NCI-H1930 (cell line): Measurements from ENCODE around the gene PLEKHG7.

ENCODE experiments used
- DNase-seq, 2 experiments: peaks; one replicate each; lab custom pipeline; 2025; lab: John Stamatoyannopoulos, UW

Gene PLEKHG7

DNA sequence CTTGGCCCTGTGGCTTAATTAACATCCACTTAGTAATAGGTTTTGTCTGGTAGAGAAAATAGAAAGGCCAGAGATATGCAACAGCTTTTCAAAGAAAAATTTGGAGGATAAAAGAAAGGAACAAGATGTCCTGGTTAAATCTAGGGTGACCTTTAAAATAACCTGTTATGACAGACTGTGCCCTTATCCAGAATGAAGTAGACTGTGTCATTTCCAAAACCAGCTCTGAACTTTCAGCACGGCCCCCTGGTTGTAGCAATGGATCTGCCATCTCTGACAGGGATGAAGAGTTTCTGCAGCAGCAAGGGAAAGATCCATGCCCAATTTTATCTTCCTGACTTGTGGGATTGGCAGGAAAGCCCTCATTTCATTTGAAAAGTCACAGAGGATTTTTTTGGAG is 5.1 kb downstream of the PLEKHG7 start:
- DNase-seq, result no peak

DNA sequence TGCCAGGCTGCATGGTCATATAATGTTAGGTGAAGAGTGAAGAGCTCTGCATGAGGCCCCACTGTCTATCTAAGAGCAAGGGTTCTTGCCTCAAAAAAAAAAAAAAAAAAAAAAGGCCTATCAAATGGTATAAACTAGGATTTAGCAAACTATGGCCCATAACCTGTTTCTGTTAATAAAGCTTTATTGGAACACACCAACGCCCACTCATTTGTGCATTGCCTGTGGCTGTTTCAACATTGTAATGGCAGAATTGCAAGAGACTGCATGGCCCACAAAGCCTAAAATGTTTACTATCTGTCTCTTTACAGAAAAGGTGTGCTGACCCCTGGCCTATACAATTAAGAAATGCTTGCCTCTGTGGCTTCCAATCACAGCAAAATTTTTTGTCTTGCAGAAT is 12.8 kb downstream of the PLEKHG7 start:
- DNase-seq, result no peak

DNA sequence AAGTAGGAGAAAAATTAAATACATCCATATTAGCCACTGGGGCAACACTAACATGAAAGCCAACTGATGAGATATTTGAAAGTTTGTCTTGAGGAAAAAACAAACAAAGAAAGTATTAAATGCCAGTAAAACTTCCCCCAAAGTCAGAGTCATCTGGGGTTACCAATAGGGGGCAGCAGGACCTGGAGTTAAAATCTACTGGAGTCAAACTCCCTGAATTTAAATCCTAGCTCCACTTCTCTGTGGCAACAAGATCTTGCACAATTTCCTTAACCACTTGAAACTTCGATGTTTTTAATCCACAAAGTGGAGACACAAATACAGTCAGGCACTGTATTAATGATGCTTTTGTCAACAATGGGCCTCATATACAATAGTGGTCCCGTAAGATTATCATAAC is 14.4 kb downstream of the PLEKHG7 start:
- no peak for DNase-seq

DNA sequence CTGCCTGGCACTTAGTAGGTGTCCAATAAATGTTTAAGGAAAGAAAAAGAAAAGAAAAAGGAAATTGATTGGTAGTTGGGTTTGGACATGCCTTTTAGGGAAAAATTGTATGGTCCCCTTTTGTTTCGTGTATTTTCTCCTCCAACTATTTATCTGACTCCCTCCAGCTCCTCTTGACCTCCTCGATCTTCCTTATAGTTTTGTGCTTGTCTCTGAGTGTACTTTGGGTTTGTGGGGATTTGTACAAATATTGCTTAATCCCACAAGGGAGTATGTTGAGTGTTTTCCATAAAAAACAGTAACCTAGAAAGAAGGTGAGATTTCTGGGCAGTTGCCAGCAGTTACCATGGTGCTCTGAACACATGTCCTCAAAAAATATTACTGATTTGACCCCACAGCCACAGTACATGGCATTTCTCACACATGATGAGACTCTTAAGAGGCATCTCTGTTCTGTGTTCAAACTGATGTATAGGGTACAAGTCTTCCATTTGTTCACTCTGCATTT is 15.7 kb downstream of the PLEKHG7 start:
- DNase-seq, result no peak

DNA sequence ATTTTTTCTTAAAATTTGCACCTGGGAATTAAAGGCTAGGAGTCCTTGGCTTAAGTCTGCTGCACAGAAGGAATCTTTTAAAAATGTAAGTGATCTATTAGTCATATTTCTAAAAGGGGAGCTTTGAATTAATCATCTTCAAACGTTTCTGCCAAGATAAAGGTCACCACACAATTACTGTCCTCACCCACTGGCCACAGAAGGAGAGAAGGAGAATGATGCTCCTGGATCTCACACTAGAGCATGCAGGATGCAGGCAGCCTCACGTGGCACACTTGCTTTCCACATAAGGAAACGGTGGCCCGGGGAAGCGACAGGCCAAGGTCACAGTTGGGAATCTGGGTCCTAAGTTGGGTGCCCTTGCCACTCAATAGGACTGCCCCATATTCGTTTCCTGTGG is 16.9 kb downstream of the PLEKHG7 start:
- no peak for DNase-seq

DNA sequence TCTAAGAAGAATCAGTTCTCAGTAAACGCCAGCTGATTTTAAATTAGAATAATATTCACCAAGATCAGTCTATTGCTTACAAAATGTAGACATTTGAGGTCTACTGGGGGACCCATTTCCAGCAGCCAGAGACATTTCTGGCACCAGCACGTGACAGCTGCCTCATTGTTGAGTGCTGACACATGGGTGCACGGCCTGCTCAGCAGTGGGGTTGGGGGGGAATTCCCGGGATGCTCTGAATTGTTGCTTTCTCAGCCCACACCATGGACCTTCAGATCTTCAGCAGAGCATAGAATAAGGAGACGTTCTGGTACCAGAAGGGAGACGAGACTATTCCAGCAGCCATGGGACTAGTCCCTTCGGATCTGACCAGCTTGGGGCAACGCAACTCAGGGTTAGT is 18.3 kb downstream of the PLEKHG7 start:
- DNase-seq, result no peak

DNA sequence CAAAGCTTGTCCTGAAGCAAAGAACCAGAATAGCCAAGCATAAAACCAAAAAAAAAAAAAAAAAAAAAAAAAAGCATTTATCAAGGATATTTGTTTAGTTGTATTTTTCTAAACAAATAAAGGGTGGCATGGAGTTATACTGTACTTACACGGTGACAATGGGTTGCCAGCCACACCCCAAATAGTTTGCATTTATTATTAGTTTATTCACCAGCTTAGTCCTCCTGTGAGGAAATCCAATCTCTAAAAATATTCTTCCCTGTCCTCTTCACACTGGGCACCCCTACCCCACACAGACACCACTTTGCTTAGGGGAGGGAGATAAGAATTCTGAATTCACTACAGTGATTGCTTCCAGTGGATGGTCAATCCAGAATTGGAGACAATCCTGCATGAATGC is 18.9 kb downstream of the PLEKHG7 start:
- DNase-seq, result no peak

DNA sequence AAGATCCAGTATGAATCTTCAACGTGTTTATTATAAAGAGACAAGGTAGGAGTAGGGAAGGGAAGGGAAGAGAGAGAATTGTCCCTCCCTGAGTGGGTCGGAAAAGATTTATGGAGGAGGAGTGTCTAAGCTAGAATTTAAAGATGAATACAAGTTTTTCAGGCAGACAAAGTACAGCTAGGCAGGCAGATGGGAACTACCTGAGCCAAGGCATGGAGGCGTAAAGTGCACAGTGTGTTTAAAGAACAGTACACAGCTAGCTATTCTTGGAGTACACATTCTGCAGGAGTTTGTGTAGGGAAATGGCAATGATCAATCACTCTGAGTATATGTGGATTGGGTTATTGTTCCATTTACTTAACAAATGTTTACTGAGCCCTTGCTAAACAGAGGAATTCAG is 20.1 kb downstream of the PLEKHG7 start:
- DNase-seq, result no peak

DNA sequence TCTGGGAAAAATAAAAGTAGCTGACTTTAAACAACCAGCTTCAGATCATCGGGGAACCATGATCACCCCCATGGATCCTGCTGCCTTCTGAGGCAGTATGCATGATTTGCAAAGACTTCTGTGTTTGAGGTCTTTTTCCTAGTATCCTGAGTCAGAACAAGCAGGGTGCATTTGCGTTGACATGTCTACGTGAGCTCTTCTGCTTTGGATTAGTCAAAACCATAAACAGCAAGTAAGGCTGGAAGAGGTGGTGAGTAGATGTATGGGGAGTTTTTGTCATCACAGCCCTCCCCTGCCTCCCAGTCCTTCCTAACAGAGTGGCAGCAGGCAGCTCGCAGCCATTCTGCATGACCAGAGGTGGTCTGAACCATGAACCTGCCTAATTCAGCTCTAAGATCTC is 24.1 kb downstream of the PLEKHG7 start:
- no peak for DNase-seq

DNA sequence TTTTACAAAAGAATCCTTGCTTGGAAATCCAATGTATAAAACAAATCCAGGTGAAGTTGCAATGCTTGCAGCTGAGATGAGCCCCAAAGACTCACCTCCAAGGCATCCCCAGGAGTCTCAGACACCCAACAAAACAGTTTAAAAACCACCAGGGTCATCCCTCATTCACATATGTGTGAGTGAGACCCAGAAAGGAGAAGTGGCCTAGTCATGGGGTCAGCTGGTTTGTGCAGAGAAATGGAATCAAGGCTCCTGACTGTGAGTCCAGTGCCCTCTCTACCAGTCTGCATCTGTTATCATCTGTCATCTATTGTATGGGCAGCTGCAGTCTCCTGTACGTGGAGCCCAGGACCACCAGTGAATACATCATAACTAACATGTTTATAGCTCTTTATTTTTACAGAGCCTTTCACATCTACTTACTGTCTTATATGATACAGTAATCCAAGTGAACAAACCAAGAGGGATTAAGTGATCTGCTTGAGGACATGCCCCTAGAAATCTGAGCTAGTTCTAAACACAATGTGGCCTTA is 27.1 kb downstream of the PLEKHG7 start:
- DNase-seq, result no peak

DNA sequence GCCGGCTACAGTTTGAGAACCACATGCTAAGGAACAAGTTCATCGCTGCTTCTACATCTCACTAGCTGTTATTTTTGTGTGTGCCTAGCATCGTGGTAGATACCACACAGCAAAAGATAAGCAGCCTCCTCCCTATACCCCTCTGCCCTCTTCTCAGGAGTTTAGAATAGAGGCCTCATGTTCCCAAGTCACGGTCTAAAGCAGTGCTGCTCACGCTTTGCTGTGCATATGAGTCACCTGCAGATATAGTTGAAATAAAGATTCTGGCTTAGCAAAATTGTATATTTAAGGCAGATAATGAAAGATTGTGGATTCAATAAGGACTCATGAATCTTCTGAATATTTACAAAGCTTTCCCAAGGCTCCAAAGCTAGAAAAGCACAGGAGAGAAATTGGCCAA is 28.0 kb downstream of the PLEKHG7 start:
- no peak for DNase-seq

DNA sequence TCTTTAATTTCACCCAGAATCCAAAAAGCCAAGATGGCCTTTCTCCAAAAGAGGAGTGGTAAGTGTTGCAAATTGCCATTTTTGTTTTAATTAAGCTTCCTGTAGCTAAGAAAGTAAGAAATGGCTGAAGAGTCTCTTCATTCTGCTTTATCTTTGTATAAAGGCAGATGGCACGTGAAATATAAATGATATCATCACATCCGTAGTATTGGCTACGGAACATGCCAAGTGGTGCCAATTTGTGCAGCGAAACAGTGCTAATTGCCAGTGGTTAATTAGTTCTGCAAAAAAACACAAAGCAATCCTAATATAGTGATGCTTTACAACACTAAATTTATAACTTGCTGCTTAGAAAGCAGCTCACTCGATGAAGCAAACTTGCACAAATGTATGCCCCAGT is 29.4 kb downstream of the PLEKHG7 start:
- DNase-seq, result no peak

DNA sequence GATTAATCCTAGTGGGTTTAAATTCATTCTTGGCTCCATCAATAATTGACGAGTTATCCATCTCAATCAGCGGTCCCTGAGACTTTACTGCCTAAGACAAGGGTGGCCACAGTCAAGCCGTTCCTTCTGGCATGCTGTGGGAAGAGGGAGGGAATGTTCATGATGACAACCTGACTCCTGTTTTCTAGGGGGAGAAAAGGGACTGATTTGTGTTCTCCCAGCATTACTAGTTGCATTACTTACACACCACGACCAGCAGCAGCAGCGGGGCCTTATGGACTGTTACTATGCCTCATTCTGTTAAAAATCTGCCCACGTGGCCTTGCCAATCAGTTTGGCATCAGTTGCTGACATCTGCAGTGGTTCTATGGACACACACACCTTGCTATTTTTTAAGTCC is 29.9 kb downstream of the PLEKHG7 start:
- no peak for DNase-seq

DNA sequence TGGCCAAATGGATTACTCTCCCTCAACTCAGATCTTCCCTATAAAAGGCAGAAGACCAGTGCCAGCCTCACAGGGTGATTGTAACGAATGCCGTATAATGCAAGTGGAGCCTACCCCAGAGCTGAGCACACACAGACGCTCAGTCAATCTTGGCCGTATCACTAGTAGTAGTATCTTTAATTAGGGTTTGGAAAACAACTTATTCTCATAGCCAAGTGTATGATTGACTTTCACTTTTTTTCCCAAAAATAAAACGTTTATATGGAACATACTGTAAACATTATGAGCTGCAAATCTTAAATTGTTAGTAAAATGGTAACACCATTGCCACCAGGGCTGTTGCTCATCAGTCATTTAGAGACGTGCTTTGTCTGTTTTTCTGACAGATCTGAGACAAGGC is 30.4 kb downstream of the PLEKHG7 start:
- no peak for DNase-seq

DNA sequence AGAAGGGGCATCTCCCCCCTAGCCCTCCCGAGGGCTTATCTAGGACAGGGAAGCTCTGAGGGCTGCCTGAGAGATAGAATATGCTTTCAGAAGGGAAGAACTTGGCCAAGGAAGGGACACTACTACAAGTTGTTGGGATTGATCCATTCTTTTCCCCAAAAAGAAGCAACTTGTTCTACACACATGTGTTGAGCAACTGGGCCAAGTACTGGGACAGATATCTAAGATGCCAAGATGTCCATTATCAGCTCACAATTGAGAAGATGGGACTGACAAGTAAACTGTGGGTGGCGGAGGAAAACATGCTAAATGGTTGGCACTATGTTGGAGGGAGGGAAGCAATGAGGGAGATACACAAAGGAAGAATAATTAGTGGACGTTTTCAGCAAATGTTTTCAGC is 30.9 kb downstream of the PLEKHG7 start:
- no peak for DNase-seq

DNA sequence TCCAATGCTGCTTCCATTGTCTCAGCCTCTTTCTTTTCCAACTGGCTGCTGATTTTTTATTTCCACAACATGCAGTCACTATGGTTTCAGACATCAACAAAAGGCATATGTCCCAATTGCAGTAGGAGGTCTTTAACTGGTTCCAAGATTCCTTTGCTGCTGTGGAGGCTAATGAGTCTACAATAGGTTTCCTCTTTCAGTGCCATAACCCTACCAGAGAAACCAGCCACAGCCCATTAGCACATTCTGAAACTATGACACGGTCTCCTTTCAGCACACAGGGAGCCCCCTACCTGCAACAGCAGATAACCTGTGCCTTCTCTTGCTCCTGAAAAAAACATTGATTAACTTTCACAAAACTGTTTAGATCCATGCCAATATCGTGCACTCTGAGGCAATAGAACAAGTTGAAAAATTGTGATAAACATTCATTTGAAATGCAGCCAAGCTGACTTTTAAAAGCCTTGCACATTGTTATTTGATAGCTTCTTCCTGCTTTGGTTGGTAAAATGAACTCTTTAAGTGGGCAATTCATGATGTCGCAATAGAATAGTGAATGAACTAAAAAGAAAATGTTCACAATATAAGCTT is 32.4 kb downstream of the PLEKHG7 start:
- DNase-seq, result no peak

DNA sequence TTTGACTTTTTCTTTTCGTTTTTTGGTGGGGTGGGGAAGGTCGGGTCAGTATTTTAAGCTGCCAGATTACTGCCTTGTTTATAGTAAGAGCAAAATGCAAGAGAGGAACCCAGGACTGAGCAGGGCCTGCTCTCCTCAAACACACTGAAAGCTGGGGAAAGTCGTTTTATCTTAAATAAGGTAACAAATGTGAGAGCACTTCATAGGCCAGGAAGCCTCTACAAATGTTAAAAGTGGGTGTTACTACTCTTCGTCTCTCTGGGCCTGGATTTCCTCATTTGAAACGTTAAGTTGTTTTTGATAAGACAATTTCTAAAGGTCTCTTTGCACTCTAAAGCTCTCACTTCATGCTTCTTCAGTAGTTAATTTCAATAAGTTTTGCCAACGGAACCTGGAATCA is 33.8 kb downstream of the PLEKHG7 start:
- DNase-seq, result no peak

DNA sequence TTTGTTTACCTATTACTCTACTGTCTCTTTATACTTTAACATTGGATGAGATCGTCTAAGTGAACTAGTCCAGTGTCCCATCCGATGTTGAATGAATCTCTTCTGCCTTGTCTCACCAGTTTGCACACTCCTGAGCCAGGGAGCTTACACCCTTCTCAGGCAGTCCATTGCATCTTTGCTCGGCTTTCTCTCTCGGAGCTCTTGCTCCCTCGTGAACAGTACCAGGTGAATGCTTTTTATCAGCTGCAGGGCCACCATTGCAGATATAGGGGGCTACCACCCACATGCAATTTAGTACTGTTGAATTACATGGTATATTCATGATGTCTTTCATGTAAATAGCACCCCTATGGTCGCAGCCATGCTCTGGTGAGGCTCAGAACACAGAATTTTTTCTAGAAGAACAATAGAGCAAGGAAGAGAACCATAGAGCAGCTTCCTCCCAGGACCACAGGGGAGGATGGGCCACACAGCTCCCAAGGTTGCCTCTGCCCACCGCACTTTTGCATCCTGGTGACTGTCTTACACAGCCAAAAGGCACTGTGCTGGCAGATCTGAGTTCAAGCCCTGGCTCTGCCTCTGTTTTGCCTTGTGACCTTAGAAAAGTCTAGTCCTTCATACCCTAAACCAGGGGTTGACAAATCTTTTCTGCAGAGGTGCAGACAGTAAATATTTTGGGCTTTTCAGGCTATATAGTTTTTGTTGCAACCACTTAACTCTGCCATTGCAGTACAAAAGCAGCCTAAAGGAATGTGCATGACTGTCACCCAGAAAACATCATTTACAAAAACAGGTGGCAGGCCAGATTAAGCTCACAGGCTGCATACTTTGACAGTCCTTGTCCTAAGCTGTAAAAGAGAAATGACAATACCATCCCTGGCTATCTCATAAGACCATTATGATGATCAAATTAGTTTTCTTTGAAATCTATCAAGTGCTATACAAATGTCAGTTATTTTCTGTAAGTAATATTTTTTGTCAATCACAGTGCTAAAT is 35.4 kb downstream of the PLEKHG7 start:
- no peak for DNase-seq

DNA sequence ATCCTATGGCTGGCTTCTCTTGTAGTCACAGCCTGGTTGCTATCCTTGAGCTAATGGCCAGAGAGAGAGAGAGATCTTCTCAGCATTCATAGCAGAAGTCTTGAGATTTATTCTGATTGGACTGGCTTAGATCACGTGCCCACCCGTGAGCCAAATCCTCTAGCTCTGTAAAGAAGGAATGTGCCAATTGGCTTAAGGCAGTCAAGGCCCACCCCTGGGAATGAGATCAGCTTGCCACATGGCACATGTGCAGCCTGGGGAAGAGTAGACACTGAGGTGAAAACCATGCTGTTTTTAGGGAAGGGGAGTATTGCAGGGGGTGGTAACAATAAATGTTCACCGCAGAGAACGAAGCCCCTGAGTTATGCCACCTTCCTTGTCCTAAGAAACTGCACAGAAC is 36.3 kb downstream of the PLEKHG7 start:
- no peak for DNase-seq

DNA sequence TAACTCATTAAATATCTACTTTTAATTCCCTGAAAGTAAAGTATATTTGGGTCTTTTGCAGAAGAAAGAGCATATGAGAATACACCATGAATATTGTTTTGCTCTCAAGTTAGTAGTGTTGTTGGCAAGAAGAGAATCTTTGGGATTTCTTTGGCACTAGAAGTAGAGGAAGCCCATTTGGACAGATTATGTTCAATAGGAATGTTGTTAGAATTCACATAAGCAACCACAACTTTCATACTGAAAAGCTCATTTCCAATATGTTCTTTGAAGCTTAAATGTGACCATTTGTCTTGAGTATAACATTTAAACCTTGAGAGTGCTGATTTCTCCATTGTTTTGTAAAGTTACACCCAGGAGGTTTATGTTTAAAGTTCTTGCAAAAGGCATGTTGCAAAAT is 37.6 kb downstream of the PLEKHG7 start:
- no peak for DNase-seq

DNA sequence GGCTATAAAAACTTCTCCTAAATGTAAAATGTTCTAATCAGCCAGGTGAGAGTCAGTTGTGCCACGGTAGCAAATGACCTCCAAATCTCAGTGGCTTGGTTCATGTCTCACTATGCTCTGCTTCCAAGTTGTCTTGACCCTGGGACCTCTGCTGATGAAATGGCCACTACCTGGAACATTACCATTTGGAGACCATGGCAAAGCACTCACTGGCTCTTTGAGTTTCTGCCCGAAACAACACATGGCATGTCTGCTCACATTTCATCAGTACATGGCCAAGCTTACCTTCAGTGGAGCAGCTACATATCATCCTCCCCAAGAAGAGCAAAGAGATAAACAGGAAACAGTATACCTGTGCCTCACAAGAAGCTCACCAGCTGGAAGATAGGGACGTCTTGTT is 40.2 kb downstream of the PLEKHG7 start:
- DNase-seq, result no peak

DNA sequence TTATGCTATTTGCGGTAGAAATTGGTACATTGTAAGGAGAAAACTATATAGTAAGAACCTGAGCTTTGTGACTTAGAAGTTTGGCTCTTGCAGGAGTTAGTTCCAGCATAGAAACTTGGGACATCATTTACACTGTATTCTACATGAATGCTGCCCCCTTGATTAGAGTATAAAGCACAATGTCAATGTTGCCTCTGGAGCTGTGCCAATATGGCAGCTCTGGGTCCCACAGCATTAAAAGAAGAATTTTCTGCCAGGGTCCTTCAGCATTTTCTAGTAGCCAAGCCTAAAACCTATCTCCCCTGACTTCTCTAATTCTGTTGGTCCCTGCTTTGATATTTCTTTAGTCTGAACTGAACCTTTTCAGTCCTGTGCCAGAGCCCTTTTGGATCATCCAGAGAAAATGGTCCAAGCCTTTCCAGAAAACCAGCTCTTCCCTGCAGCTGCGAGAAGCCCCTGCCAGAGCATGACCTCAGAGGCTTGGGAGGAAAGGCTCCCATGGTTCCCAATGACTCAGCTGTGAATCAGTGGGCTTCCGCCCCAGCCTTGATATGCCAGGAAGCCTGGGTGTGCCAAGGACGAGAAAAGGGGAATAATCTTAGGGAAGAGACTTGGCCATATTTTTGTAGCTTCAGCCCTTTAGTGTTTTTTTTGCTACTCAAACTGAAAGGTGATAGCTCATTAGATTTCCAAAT is 43.2 kb downstream of the PLEKHG7 start:
- no peak for DNase-seq

DNA sequence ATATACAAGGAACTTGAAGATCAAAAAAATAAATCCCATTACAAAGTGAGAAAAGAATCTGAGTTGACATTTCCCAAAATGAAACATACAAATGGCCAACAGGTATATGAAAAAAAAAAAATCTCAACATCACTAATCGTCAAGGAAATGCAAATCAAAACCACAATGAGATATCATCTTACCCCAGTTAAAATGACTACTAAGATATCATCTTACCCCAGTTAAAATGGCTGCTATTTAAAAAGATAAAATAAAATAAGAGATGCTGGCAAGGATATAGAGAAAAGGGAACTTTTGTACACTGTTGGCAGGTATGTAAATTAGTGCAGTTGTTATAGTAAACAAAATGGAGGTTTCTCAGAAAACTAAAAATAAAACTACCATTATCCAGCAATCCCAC is 44.4 kb downstream of the PLEKHG7 start:
- DNase-seq, result no peak
